HepG2 (cell line): ENCODE measurements around the gene SOCS1. TPM values are rescaled to one million over a fixed set of nuclear protein-coding genes. Genes with fewer than 3 reads are reported as not detected.

Source experiments
- AHR ChIP-seq: IDR thresholded peaks from 2 replicates; pipeline ENCODE4 v1.6.1; 2018; ENCODE audit warnings: missing genetic modification reagents, missing compliant biosample characterization
- CHD2 ChIP-seq: IDR thresholded peaks from 2 replicates; pipeline ENCODE4 v1.6.1; 2011; ENCODE audit warnings: low read depth, low read length, improper control_type of control experiment
- KLF13 ChIP-seq: sonication (generic); formaldehyde crosslinking; IDR thresholded peaks from 2 replicates; pipeline ENCODE4 v1.4.0; 2020; ENCODE audit warnings: mild to moderate bottlenecking, missing genetic modification reagents
- MEF2D ChIP-seq: sonication (generic); formaldehyde crosslinking; IDR thresholded peaks from 2 replicates; pipeline ENCODE4 v1.5.1; 2020; ENCODE audit warnings: mild to moderate bottlenecking, missing genetic modification reagents
- NCOA5 ChIP-seq: sonication (generic); formaldehyde crosslinking; IDR thresholded peaks from 2 replicates; pipeline ENCODE4 v1.4.0; 2020; ENCODE audit warnings: missing genetic modification reagents
- NR2C2 ChIP-seq: sonication (generic); formaldehyde crosslinking; IDR thresholded peaks from 2 replicates; pipeline ENCODE4 v1.4.0; 2020; ENCODE audit warnings: missing genetic modification reagents, mild to moderate bottlenecking, moderate library complexity, borderline replicate concordance
- PITX1 ChIP-seq: sonication (generic); formaldehyde crosslinking; IDR thresholded peaks from 2 replicates; pipeline ENCODE4 v1.5.1; 2020; ENCODE audit warnings: mild to moderate bottlenecking, missing genetic modification reagents
- TBX2 ChIP-seq: sonication (generic); formaldehyde crosslinking; IDR thresholded peaks from 2 replicates; pipeline ENCODE4 v1.5.0; 2020; ENCODE audit warnings: missing genetic modification reagents, mild to moderate bottlenecking, borderline replicate concordance
- XRCC5 ChIP-seq: fragments of 200-400 bp; formaldehyde crosslinking; optimal IDR thresholded peaks from 2 replicates; pipeline ENCODE3; 2017; ENCODE audit warnings: mild to moderate bottlenecking, low read length
- ZBTB14 ChIP-seq: sonication (generic); formaldehyde crosslinking; IDR thresholded peaks from 2 replicates; pipeline ENCODE4 v1.4.0; 2020; ENCODE audit warnings: missing genetic modification reagents
- ZNF136 ChIP-seq: sonication (generic); formaldehyde crosslinking; IDR thresholded peaks from 2 replicates; pipeline ENCODE4 v1.8.1; 2022; ENCODE audit warnings: low read depth, mild to moderate bottlenecking, moderate library complexity, missing genetic modification reagents
- ZNF143 ChIP-seq: sonication (generic); formaldehyde crosslinking; IDR thresholded peaks from 2 replicates; pipeline ENCODE4 v1.4.0; 2020; ENCODE audit warnings: missing genetic modification reagents
- ZNF263 ChIP-seq: sonication (generic); formaldehyde crosslinking; IDR thresholded peaks from 2 replicates; pipeline ENCODE4 v1.4.0; 2020; ENCODE audit warnings: missing genetic modification reagents
- ZNF282 ChIP-seq: fragments of 450-650 bp; IDR thresholded peaks from 2 replicates; pipeline ENCODE4 v1.6.1; 2018; ENCODE audit not compliant: partially characterized antibody
- ZNF343 ChIP-seq: sonication (generic); formaldehyde crosslinking; IDR thresholded peaks from 2 replicates; pipeline ENCODE4 v1.4.0; 2020; ENCODE audit warnings: mild to moderate bottlenecking, missing genetic modification reagents
- ZNF563 ChIP-seq: sonication (generic); formaldehyde crosslinking; IDR thresholded peaks from 2 replicates; pipeline ENCODE4 v1.8.0; 2022; ENCODE audit warnings: mild to moderate bottlenecking, moderate library complexity, missing genetic modification reagents
- ZNF737 ChIP-seq: sonication (generic); formaldehyde crosslinking; IDR thresholded peaks from 2 replicates; pipeline ENCODE4 v1.5.0; 2020; ENCODE audit warnings: missing genetic modification reagents, mild to moderate bottlenecking, borderline replicate concordance
- ZNF883 ChIP-seq: sonication (generic); formaldehyde crosslinking; IDR thresholded peaks from 2 replicates; pipeline ENCODE4 v1.5.1; 2020; ENCODE audit warnings: mild to moderate bottlenecking, missing genetic modification reagents; ENCODE audit errors: not compliant biosample characterization
- polyA plus RNA-seq, 8 experiments: library from polyadenylated mRNA; depleted of rRNA in 3 of 8; stranded (reverse) in 7 of 8; unstranded in 1 of 8; fragments of >200 nt; fragmentation: Illumina TruSeq in 4 of 8; extraction: Trizol in 4 of 8; gene quantifications; 2 replicates each; pipeline versions ENCODE4 v1.2.1 to v1.2.3, GENCODE V29; 2011 to 2016; ENCODE audit warnings: low read depth in 4 of 8, missing spikeins in 1 of 8, mixed read lengths in 1 of 8; ENCODE audit not compliant: insufficient read depth in 1 of 8
- total RNA-seq, 5 experiments: library from RNA; depleted of rRNA; stranded (reverse); fragments of >200 nt; fragmentation: Illumina TruSeq; extraction: Trizol; gene quantifications; 2 replicates each; pipeline ENCODE4 v1.2.3, GENCODE V29; 2016; ENCODE audit warnings: low read depth in 1 of 5
- TF ChIP-seq, protein P1 (sequence below): sonication (generic); formaldehyde crosslinking; IDR thresholded peaks from 2 replicates; pipeline ENCODE4 v1.4.0; 2020; ENCODE audit warnings: missing genetic modification reagents
- TF ChIP-seq, protein P2 (sequence below): sonication (generic); formaldehyde crosslinking; IDR thresholded peaks from 2 replicates; pipeline ENCODE4 v1.4.0; 2020; ENCODE audit warnings: missing genetic modification reagents, low read depth, mild to moderate bottlenecking, borderline replicate concordance

The SOCS1 gene
- total and polyA plus RNA-seq, 2 of the 13 experiments (the other 11 are each of a cell fraction or from before 2014, with no cell fraction given) = 5.3 to 6.3 TPM

- TF ChIP-seq, protein P1, sequence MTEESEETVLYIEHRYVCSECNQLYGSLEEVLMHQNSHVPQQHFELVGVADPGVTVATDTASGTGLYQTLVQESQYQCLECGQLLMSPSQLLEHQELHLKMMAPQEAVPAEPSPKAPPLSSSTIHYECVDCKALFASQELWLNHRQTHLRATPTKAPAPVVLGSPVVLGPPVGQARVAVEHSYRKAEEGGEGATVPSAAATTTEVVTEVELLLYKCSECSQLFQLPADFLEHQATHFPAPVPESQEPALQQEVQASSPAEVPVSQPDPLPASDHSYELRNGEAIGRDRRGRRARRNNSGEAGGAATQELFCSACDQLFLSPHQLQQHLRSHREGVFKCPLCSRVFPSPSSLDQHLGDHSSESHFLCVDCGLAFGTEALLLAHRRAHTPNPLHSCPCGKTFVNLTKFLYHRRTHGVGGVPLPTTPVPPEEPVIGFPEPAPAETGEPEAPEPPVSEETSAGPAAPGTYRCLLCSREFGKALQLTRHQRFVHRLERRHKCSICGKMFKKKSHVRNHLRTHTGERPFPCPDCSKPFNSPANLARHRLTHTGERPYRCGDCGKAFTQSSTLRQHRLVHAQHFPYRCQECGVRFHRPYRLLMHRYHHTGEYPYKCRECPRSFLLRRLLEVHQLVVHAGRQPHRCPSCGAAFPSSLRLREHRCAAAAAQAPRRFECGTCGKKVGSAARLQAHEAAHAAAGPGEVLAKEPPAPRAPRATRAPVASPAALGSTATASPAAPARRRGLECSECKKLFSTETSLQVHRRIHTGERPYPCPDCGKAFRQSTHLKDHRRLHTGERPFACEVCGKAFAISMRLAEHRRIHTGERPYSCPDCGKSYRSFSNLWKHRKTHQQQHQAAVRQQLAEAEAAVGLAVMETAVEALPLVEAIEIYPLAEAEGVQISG (CRISPR knock-in tag) = peak; percentile 41; the same call in 1 of the 2 replicates
- no peak for TF ChIP-seq CHD2
- no peak for TF ChIP-seq ZNF282
- peak; percentile 57; the same call in 1 of the 2 replicates for TF ChIP-seq ZNF343 (CRISPR knock-in tag)
- TF ChIP-seq NCOA5 (CRISPR knock-in tag) = 0 out of 2 replicates have a peak, but pooled peaks have one; percentile 77
- peak; percentile 55; the same call in 1 of the 2 replicates for TF ChIP-seq ZNF737 (CRISPR knock-in tag)
- peak; percentile 60 for TF ChIP-seq ZNF883 (CRISPR knock-in tag)
- no peak for TF ChIP-seq ZNF136 (CRISPR knock-in tag)
- TF ChIP-seq AHR (CRISPR knock-in tag) = no peak
- no peak for TF ChIP-seq ZNF563 (CRISPR knock-in tag)
- TF ChIP-seq ZNF263 (CRISPR knock-in tag) = no peak
- 0 out of 2 replicates have a peak, but pooled peaks have one; percentile 57 for TF ChIP-seq MEF2D (CRISPR knock-in tag)
- TF ChIP-seq PITX1 (CRISPR knock-in tag) = no peak
- no peak for TF ChIP-seq ZBTB14
- TF ChIP-seq XRCC5 = peak; percentile 25
- TF ChIP-seq KLF13 (CRISPR knock-in tag) = 0 out of 2 replicates have a peak, but pooled peaks have one; percentile 45
- TF ChIP-seq ZNF143 (CRISPR knock-in tag) = 0 out of 2 replicates have a peak, but pooled peaks have one; percentile 8
- TF ChIP-seq NR2C2 (CRISPR knock-in tag) = no peak
- TF ChIP-seq, protein P2, sequence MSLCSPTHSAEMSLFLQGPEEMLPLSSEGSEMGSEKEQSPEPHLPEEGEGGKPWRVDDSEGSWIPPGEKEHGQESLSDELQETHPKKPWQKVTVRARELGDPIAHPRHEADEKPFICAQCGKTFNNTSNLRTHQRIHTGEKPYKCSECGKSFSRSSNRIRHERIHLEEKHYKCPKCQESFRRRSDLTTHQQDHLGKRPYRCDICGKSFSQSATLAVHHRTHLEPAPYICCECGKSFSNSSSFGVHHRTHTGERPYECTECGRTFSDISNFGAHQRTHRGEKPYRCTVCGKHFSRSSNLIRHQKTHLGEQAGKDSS (CRISPR knock-in tag) = no peak
- TF ChIP-seq TBX2 (CRISPR knock-in tag) = peak; percentile 6; the same call in 1 of the 2 replicates
These were observed 24.9 kb upstream of the SOCS1 start, which contains the start of gene PRM1 (continued) for GRCh38 chr16:11280616-11281522.
